Islet of Langerhans (tissue), 1 donor: ENCODE results near the gene ANKRD33B.

Source experiments
- FAIRE-seq: peaks from one replicate; lab custom pipeline; 2011; peaks lifted over from hg19 to GRCh38; lab: Jason Lieb, UNC

Gene ANKRD33B

DNA sequence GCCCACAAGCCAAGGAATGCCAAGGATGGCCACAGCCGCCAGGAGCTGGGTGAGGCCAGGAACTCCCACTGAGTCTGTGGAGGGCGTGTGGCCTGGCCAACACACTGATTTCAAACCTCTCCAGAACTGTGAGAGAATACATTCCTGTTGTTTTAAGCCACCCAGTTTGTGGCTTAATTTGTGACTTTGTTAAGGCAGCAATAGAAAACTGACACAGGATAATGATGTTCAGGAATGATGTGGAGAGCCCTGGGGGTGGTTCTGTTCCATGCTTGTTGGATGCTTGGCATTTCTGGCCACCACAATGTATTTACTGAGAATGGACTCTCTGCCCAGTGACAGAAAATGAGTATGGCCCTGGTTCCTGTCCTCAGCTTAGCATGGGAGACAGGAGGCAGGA is 114.4 kb downstream of the ANKRD33B start:
- no peak for FAIRE-seq

DNA sequence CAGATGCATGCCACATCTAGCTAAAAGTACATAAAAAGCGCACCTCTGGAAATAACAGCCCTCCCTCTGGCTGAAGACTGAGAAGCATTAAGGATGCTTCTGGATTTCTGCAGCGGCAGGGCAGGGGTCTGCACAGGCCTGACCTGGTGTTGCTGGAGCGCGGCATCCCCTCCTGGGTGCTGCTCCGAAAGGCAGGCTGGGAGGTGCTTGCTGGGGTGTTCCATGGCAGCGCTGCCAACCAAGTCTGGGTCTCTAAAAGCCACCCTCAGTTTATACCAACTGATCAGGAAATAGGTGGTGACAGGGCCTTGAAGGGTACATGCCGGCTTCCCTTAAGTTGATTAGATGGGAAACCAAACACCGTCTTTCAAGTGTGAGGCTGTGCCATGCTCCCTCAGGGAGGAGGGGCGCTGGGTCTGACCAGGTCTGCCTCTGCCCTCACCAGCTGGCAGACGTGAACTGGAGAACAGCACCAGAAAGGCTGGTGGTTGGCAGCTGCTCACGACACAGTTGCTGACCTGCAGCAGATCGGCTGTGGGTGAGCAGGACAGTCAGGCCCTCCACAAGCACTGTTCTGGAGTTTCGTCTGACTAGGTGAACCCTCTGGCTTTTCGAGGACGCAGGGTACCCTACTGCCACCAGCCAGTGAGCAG is 115.6 kb downstream of the ANKRD33B start:
- no peak for FAIRE-seq

DNA sequence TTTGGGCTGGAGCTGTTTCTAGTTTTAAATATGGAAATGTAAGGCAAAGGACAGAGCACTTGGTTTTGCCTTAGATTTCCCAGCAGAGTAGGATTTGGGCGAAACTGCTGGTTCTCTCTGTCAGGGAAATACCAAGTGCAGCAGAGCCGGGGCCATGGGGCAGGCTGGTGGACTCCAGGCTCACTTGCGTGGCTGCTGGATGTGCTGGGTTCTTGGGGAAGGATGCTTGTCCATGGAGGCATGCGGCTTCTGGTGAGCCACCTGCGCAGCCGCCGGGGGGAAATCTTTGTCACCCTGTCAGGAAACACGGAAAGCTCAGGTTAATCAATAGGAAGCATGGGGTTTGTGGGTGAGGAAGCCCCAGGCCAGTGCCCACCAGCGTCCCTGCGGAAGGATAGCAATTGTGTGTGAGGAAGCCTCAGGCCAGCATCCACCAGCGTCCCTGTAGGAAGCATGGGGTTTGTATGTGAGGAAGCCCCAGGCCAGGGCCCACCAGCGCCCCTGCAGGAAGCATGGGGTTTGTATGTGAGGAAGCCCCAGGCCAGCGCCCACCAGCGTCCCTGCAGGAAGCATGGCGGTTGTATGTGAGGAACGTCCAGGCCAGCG is 117.1 kb downstream of the ANKRD33B start:
- FAIRE-seq: no peak

DNA sequence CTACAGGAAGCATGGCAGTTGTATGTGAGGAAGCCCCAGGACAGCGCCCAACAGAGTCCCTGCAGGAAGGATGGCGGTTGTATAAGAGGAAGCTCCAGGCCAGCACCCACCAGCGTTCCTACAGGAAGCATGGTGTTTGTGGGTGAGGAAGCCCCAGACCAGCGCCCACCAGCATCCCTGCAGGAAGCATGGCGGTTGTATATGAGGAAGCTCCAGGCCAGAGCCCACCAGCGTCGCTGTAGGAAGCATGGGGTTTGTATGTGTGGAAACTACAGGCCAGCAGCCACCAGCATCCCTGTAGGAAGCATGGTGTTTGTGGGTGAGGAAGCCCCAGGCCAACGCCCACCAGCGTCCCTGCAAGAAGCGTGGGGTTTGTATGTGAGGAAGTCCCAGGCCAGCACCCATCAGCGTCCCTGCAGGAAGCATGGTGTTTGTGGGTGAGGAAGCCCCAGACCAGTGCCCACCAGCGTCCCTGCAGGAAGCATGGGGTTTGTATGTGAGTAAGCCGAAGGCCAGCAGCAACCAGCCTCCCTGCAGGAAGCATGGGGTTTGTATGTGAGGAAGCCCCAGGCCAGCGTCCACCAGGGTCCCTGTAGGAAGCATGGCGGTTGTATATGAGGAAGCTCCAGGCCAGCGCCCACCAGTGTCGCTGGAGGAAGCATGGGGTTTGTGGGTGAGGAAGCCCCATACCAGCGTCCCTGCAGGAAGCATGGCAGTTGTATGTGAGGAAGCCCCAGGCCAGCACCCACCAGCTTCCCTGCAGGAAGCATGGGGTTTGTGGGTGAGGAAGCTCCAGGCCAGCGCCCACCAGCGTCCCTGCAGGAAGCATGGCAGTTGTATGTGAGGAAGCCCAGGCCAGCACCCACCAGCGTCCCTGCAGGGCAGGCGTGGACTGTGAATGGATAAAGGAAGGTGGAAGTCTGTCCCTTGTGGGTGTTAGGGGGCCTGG is 118.1 kb downstream of the ANKRD33B start:
- no peak for FAIRE-seq

DNA sequence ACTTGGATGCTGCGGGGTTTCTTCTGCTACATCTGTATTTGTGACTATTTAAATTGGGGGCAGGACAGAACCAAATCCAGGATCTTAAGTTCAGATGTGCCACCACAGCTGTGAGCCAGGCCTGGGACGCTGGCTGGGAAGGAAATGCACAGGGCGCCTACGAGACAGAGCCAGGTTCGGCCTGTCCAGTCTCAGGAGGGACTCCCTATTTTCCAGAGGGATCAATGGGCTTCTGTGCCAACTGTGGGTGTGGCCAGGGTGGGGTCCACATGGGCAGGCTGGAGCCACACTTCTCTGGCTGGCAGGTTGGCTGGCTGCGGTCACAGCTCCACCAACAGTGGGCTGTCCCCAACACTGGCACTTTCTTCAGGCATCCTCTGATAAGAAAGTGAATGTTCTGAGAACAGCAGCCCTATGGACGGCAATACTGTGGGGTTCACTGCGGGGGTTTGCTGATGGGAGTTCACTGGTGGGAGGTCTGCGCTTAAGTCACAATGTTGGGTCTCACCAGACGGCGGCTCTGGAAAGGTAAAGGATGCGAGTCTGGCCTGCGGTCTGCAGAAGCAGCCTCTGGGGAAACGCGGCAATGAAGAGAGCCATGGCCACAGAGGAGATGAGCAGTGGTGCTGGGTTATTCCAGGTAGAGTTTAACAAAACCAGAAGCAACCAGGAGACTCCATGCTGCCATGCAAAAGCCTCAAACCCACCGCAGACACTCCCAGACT is 119.1 kb downstream of the ANKRD33B start:
- no peak for FAIRE-seq

DNA sequence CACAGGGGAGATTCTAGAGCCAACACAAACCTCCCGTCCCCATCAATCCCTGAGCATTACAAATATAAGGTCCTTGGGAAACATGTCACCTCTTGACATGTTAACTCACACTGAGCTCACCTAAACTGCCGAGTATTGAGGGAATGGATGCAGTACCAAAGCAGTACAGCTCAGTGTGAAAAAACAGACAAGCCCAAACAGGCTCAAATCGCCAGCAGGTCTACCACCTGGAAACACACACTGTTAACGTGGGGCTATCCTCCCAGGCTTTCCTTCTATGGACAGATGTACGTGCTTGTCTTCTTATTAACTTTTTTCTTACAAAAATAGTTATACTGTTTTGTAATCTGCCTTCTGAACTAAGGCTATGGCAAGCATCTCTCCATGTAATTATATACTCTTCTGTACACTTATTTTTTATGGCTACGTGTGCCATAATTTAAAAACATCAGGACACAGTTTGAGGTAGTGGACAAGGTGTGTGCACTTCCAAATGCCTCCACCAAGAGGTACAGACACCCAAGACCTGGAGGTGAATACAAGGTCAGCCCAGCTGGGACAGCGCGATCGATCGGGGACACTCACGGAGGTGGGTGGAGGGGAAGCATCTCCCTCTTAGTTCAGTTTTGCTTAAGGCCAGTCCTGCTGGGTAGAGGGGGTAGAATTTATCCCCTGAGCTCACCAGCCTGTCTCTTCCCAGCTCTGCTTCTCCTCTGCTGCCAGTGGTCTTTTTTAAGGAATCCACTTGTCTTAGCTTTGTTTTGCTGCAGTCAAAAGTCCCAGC is 120.6 kb downstream of the ANKRD33B start:
- no peak for FAIRE-seq

DNA sequence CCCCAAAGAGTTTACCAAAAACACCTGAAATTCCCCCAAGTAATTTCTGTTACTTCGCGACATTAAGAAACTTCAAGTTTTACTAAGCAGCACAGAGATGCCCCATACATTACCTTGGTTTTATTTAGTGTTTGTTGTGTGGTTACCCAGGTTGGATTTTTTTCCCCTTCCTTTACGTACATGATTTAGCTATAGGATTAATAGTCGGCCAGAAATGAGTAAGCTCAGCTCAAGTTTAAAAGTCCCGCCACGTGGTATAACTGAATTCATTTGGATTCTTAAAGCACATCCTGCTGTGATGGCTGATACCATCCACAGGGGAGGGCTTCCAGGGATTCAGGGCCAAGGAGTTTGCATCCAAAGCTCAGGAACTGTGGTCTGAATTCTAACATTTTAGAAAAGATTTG is 121.2 kb downstream of the ANKRD33B start:
- no peak for FAIRE-seq

DNA sequence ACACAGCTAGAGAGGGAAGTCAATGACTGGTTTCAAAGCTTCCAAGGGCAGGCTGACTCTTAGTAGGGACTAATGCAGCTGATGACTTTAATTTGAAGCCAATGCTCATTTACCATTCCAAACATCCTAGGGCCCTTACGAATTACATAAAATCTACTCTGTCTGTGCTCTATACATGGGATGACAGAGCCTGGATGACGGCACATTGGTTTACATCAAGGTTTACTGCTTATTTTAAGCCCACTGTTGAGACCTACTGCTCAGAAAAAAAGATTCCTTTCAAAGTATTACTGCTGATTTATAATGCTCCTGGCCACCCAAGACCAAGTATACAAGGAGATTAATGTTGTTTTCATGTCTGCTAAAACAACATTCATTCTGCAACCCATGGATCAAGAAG is 123.0 kb downstream of the ANKRD33B start:
- FAIRE-seq: no peak

DNA sequence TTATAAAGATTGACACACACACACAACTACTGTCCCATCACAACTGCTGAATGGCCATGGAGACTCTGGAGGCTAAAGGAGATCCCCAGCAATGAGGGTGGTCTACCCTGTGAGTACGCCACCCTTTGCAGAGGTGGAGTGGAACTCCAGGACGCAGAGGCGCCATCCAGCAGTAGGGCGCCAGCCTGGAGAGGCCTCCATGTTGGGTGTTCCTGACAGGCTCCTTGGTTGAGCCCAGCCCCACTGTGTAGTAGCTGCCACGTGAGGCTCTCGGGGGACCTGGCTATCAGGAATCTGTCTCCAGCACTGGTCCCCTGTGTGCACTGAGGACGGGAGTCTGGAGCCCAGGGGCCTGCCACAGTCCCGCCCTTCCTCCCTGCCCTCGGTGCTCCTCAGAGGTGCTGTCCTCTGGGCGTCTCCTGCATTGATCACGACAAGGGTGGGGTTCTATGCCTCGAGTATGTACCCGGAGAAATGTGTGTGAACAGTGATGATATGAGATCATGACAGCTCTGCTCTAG is 124.8 kb downstream of the ANKRD33B start:
- FAIRE-seq: no peak

DNA sequence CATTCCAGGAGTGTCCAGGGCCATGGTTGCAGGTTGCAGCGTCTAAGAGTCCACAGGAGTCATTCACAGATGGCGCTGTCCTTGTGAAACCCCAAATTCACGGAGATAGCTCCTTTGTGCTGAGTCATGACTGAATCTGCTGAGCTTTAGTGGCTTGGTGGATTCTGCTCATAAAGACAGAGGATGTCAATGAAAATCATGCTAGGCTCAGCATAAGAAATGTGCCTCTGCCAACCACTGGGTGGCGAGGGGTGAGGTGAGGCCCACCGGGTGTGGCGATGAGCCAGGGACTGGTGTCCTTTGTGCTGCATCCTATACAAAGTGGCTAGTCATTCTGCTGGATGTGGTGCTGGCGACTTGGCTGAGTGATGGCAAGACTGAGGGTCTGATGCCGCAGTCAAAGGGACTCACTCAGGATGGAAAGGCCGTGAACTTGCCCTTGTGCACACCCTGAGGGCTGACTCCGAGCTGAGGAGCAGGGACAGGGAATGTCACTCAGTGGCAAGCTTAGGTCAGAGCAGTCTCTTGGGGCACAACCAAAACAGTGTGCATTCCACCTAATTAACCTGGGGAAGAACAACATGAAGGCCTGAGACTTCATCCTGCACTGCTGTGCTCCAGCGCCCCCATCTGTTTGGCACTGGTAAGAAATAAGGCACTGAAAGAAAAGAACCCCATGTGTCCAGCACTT is 125.7 kb downstream of the ANKRD33B start:
- no peak for FAIRE-seq

DNA sequence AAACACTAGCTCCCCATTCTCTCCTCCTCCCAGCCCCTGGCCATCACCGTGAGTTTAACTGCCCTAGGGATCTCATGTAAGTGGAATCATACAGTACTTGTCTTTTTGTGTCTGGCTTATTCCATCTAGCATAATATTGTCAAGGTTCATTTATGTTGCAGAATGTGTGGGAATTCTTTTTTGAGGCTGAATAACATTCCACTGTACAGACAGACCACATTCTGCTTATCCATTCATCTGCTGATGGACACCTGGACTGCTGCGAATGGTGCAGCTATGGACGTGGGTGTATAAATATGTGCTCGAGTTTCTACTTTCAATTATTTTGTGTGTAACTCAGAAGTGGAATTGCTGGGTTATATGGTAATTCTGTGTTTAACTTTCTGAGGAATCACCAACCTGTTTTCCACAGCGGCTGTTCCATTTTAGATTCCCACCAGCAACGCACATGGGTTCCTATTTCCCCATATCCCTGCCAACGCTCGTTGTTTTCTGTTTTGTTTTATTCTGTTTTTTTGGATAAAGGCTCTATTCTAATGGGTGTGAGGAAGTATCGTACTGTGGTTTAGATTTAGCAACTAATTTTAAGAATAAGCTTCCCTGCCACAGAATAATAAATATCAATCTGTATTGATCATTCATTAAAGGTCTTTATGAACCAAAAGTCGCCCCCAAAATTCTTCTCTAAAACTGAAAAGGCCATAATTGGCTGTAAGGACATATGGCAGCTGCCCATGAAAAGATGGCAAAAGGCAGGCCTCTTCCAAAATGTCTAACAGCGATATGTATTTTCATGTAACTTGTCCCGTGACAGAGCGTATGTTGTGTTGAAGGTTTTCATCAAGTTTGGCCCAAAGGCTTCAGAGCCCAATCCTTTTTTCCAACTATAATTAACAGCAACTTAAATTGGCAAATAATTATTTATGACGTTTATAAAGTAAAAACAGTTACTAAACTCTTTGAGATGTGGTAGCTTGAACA is 126.9 kb downstream of the ANKRD33B start:
- FAIRE-seq: no peak

DNA sequence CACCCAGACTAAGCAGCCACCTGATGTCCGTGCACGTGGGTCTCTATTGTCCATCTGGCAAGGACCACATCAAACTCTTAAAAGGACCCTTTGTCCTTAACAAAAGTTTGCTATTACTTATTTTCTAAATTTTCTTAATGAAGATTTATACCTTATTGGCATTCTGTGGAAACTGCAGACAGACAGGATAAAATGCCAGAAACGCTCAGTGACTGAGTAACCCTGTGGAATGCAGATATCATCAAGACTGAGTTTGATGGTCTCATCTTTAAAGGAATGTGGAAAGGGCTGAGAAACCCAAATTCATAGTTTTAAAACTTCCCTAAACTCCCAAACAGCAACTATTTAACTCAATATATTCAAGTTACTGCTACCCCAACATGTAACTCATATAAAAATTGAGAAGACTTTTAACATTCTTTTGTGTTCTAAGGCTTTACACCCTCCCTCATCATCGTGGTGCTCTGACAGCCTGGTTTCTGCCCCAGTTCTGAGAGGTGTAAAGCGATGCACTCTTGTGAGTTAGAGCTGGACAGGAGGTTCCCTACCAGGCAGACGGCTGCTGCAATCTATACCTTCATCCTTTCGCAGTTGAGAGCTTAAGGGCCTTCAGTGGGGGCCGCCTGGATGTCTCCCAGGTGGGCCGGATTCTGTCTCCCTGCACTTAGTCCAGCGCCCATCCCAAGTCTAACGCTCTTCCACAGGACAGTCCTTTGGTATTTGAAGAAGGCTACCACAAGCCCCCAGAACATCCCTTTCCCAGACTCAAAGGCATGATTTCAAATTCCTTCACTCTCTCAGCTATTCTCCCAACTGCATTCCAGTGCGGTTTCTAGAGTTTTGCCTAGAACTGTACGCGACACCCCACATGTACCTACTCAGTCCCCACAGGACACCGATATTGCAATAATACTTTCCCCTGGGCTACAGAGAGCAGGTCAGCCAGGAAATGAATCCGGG is 128.2 kb downstream of the ANKRD33B start:
- FAIRE-seq: no peak

DNA sequence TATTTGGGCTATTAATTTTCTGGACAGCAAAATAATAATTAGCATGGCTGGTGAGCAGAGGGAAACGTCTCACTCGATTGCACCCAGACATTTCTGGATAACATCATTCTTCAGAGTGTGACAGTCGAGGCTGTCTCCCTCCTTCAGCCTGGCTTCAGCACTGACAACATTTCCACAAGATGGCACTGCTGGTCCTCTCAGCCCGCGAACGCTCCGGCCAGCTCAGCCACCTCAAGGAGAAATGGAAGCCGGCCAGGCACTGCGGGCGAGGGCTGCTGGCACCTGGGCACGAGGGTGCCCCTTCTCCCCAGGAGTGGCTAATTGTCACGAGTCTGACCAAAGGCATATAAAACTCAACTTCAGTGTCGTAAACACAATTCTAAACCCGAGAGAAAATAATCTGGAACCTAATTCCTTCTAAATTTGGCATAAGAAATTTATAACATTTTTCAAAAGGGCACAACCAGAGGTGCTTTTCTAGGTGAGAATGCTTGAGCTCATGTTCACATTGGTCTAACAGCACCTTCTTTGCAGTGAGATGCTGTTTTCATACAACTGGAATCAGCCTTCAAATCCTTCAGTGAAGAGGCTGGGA is 131.3 kb downstream of the ANKRD33B start:
- no peak for FAIRE-seq

DNA sequence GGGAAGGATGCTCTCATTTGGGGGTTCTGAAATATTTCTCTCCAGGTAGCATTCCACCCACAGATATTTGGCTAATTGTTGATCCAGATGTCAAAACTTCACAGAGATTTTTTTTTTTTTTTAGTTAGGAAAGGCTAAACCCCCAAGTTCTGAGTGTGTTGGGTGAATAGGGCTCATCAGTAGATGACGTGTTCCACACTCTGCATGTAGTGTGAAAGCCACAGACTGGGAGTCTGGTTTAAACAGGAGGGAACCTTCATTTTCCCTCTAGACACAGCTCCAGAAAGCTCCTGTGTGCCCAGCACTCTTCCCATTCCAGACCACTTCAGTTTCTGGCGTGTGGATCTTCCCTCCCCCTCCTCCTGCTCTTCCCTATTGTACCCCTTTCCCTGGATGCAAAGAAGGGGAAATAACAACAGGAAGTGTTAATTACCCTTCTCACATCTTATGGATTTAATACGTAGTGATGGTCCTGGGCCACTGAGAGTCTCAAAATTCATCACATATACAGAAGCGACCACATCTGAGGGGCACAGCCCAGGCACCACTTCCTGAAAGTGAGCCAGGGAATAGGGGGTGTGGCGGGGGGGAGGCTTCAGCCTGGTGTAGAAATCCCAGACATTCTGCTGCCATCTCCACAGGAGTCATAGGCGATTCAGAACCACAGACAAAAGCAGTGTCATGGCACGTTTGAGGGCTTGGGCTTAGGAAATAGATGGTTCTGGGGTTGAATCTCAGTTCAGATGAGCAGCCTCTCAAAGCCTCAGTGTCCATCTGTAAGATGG is 132.1 kb downstream of the ANKRD33B start:
- no peak for FAIRE-seq

DNA sequence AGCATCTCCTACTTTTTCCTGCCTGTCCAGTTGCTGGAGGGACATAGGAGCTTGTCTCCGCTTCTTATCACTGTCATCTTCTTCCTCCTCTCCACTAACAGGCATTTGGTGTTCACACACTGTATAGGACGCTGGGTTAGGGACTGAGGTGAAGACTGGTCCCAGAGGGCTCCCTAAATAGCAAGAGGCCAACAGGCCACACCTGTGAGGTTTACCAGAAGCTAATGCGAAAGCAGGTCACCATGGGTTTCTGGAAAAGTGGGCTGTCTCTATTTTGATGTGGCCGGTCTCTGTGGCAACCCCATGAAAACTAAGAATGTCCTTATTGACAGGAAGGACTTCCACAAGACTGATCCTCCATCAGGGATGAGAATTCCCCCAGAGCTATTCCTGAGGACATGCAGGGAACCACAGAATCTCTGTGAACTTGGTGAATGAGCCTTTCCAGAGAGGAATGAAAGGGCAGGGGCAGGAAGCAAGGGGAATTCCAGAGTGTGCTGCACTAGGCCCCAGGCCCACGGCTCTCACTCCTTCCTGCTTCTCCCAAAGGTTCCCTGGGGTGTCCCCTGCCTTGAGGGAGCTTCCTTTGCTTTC is 135.5 kb downstream of the ANKRD33B start:
- FAIRE-seq: no peak

DNA sequence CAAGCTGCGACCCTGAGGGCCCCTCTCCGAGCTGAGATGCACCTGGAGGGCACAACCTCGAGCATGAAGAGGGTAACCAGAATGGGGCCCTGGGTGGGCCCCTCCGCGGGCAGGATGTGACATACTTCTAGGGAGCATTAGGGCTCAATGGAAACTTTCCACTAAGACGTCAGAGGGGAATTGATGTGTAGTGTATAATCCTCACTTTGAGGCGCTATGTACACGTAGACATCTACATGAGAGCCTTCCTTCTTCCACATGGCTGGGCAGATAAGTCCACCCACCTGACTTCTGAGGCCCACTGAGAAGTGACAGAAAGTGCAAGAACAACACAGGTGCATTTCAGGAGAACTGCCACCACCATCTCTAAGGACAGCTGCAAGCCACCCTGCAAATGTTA is 136.1 kb downstream of the ANKRD33B start:
- FAIRE-seq: no peak

DNA sequence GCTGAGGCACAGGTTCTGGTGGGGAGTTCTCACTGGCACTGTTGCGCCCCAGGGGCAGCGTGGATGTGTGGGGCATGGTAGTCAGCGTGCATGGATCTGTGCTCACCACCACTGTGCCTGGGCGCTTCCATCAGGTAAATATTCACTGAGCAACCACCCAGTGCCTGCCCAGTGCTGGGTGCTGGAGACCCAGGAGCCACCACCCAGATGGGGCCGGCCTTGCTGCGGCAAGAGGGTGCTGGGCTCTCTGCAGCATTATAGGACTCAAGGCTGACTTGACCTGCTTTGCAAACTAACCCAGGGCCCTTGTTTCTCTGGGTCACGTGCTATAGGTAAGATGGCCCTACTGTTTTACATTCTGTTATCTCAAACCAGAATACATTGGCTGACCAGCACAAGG is 136.6 kb downstream of the ANKRD33B start:
- FAIRE-seq: no peak
